ENCODE measurements around the gene SH3TC1. TPM values are rescaled to one million over a fixed set of nuclear protein-coding genes. Genes with fewer than 3 reads are reported as not detected.

Gene SH3TC1
- total RNA-seq, 8 experiments from 2014 or later: 0.96 to 22.2 (median 3.6) TPM

- peak in 2 of 8 experiments; percentile 24 to 36 for ATAC-seq (replicated peaks in 6 of 8)
- in situ Hi-C loops (cut with MboI; ENCODE audit: low pct_unique_long_range_greater_than_20kb in 2 of 9, low sequenced_read_pairs in 9 of 9, unreplicated experiment in 9 of 9): no loop called here
- no CpG with 5 or more reads among the region's 8 CpGs for WGBS, 10 experiments
These were observed 67.4 kb downstream of the SH3TC1 start for GRCh38 chr4:8266508-8266907.

DNA sequence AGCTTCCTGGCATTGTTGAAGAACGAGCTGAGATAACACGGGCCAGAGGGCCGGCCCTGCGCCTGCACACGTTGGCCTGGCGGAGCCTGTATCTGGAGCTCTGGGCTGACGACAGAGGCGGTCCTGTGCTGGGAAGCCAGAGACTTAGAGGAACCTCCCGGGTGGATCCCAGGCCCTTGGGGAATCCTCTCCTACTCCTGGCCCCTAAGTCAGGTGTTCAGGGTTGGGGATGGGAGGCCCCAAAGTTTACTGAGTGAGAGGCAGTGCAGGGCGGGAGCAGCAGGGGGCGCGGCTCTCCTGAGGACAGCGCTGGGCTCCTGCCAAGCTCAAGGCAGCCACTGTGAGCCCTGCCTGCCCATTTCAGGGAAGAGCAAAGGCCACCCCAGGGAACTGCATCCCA is 68.0 kb downstream of the SH3TC1 start:
- 24 to 80% (median 69%) methylated on average over 2 to 13 of the region's 13 CpGs; no CpG with 5 or more reads in 4 of the 10 experiments for WGBS, 10 experiments
- Histone ChIP-seq H3K4me3 (no peak overlapping the region), H3K27ac (no peak overlapping the region), H3K4me1 (replicated peaks in 1 of 2) (peaks cover 24 to 37% of the 10 kb centered on the region in 2 donors)
- in situ Hi-C loops (cut with MboI; ENCODE audit: low pct_unique_long_range_greater_than_20kb in 2 of 9, low sequenced_read_pairs in 9 of 9, unreplicated experiment in 9 of 9): no loop called here
- ATAC-seq (replicated peaks in 6 of 8): peak; percentile 22 to 82 (median 42)

More at GRCh38 chr4:8266508-8266907, 67.4 kb downstream of the SH3TC1 start:
- Histone ChIP-seq H3K4me3 (no peak overlapping the region), H3K27ac (no peak overlapping the region), H3K4me1 (replicated peaks in 1 of 2) (peaks cover 25 to 42% of the 10 kb centered on the region in 2 donors)

DNA sequence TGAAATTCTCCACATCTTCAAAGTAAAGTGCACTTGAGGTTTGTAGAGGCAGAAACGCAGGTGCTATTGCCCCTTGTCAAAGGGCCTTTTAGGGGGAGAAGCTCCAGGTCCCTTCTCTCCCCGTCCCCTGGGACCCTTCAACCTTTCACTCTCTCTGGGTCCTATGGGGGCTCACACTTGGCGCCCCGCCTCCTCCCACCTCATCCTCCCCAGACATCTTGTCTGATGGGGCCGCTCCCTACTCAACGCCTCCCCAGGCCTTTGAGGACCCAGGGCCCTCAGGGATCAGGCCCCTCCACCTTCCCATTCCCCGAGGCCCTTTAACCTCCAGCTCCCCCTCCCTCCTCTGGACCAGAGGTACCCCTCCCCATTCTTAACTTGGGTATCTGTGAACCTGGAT is 69.1 kb downstream of the SH3TC1 start:
- WGBS, 10 experiments: 83 to 91% methylated on average over 2 to 4 of the region's 7 CpGs; no CpG with 5 or more reads in 8 of the 10 experiments
- H3K4me3 ChIP-seq: no peak overlapping the region
- no peak for ATAC-seq (replicated peaks in 6 of 8)
- peaks cover 17 to 32% of the 10 kb centered on the region in 2 donors for H3K4me1 ChIP-seq (replicated peaks in 1 of 2)
- H3K27ac ChIP-seq: no peak overlapping the region
- in situ Hi-C loops (cut with MboI; ENCODE audit: low pct_unique_long_range_greater_than_20kb in 2 of 9, low sequenced_read_pairs in 9 of 9, unreplicated experiment in 9 of 9): no loop called here

- no peak overlapping the region for H3K27ac ChIP-seq
- ATAC-seq (replicated peaks in 6 of 8): no peak
- peak overlapping the region in 1 of 5 donors; percentile 22 for H3K4me3 ChIP-seq
- 72 to 94% (median 90%) methylated on average over 2 to 18 of the region's 25 CpGs; no CpG with 5 or more reads in 1 of the 10 experiments for WGBS, 10 experiments
- peaks cover 12 to 30% of the 10 kb centered on the region in 2 donors for H3K4me1 ChIP-seq (replicated peaks in 1 of 2)
- in situ Hi-C loops (cut with MboI; ENCODE audit: low pct_unique_long_range_greater_than_20kb in 2 of 9, low sequenced_read_pairs in 9 of 9, unreplicated experiment in 9 of 9): no loop called here
These were observed 69.9 kb downstream of the SH3TC1 start for GRCh38 chr4:8268901-8269534.

DNA sequence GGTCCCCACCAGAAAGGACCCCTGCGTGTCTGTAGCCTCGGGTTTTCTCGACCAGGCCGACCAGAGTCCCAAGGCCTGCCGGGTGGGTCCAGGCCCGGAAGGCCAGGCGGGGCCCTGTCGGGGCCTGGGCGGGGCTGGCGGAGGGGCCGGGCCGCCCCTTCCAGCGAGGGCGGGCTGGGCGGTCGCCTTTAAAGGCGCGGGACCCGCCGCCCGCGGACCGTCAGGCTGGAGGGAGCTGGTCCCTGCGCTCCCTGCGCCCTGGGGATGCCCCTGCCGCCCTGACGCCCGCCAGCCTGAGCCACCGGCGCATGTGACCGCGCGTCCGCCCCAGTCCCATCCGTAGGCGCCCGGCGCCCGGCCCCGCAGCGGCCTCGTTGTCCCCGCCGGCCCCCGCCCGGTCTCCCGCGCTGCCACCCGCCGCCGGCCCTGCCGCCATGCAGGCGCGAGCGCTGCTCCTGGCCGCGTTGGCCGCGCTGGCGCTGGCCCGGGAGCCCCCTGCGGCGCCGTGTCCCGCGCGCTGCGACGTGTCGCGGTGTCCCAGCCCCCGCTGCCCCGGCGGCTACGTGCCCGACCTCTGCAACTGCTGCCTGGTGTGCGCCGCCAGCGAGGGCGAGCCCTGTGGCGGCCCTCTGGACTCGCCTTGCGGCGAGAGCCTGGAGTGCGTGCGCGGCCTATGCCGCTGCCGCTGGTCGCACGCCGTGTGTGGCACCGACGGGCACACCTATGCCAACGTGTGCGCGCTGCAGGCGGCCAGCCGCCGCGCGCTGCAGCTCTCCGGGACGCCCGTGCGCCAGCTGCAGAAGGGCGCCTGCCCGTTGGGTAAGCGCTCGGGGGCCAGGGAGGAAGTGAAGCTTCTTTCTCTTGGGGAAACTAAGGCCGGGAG is 70.7 kb downstream of the SH3TC1 start, which contains the start of gene HTRA3:
Gene HTRA3, plus strand, starts transcription at position 220 of the 883 bp plus-strand sequence. Its CDS starts 215 bp downstream, at position 435.
- ATAC-seq (replicated peaks in 6 of 8): peak; percentile 18 to 85 (median 78)

DNA sequence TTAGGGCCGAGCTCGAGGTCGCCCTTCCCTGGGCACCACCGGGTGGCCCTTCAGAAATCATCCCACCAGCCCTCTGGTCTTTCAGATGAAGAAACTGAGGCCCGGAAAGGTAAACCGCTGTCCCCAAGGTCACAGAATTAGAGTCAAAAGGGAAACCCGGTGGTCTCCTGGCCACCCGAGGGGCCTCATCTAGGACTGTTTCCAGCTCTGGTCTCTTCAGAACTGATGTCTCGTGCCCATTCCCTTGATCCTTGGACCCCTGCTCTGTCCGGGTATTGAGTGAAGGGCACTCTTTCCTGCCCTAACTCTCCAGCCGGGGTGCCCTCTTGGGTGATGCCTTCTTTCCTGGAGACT is 71.3 kb downstream of the SH3TC1 start:
- Histone ChIP-seq H3K27ac (no peak overlapping the region), H3K4me3 (peak overlapping the region in 1 of 5 donors; percentile 22), H3K4me1 (replicated peaks in 1 of 2) (peaks cover 21 to 39% of the 10 kb centered on the region in 2 donors)
- 0 to 80% (median 35%) methylated on average over 1 to 6 of the region's 11 CpGs; no CpG with 5 or more reads in 6 of the 10 experiments for WGBS, 10 experiments
- in situ Hi-C loops (cut with MboI; ENCODE audit: low pct_unique_long_range_greater_than_20kb in 2 of 9, low sequenced_read_pairs in 9 of 9, unreplicated experiment in 9 of 9): loop anchor here in 1 of 9 experiments (10.0 kb wide), 1 partner anchor 124 kb away; no protein-coding TSS in a partner anchor
- no peak for ATAC-seq (replicated peaks in 6 of 8)

More for the DNA sequence above, 70.7 kb downstream of the SH3TC1 start, which contains the start of gene HTRA3:
- 18 to 80% methylated on average over 2 to 8 of the region's 111 CpGs; no CpG with 5 or more reads in 8 of the 10 experiments for WGBS, 10 experiments
- peaks cover 15 to 33% of the 10 kb centered on the region in 2 donors for H3K4me1 ChIP-seq (replicated peaks in 1 of 2)
- peak within 1 kb of the TSS in 4 of 5 donors; percentile 1 to 23 (median 17) for H3K4me3 ChIP-seq
- H3K27ac ChIP-seq: peak within 1 kb of the TSS in 1 of 2 donors; percentile 3
- in situ Hi-C loops (cut with MboI; ENCODE audit: low pct_unique_long_range_greater_than_20kb in 2 of 9, low sequenced_read_pairs in 9 of 9, unreplicated experiment in 9 of 9): loop anchor here in 1 of 9 experiments (10.0 kb wide), 1 partner anchor 125 kb away; no protein-coding TSS in a partner anchor

- Histone ChIP-seq H3K4me3 (no peak overlapping the region), H3K4me1 (replicated peaks in 1 of 2) (peaks cover 23 to 39% of the 10 kb centered on the region in 2 donors), H3K27ac (no peak overlapping the region)
- ATAC-seq (replicated peaks in 6 of 8): no peak
- WGBS, 10 experiments: 37 to 92% (median 80%) methylated on average over 1 to 13 of the region's 27 CpGs; no CpG with 5 or more reads in 1 of the 10 experiments
- in situ Hi-C loops (cut with MboI; ENCODE audit: low pct_unique_long_range_greater_than_20kb in 2 of 9, low sequenced_read_pairs in 9 of 9, unreplicated experiment in 9 of 9): loop anchor here in 1 of 9 experiments (10.0 kb wide), 1 partner anchor 124 kb away; no protein-coding TSS in a partner anchor
These were observed 72.1 kb downstream of the SH3TC1 start for GRCh38 chr4:8270912-8271815.

GRCh38 chr4:8271821-8272220 is 72.7 kb downstream of the SH3TC1 start:
- ATAC-seq (replicated peaks in 6 of 8): no peak

GRCh38 chr4:8272472-8273428 is 73.7 kb downstream of the SH3TC1 start:
- in situ Hi-C loops (cut with MboI; ENCODE audit: low pct_unique_long_range_greater_than_20kb in 2 of 9, low sequenced_read_pairs in 9 of 9, unreplicated experiment in 9 of 9): loop anchor here in 1 of 9 experiments (10.0 kb wide), 1 partner anchor 122 kb away; no protein-coding TSS in a partner anchor
- H3K4me1 ChIP-seq (replicated peaks in 1 of 2): peaks cover 23 to 30% of the 10 kb centered on the region in 2 donors
- ATAC-seq (replicated peaks in 6 of 8): peak in 2 of 8 experiments; percentile 2
- no peak overlapping the region for H3K27ac ChIP-seq
- WGBS, 10 experiments: 68 to 93% (median 80%) methylated on average over 3 to 8 of the region's 30 CpGs; no CpG with 5 or more reads in 6 of the 10 experiments
- no peak overlapping the region for H3K4me3 ChIP-seq

More at GRCh38 chr4:8271821-8272220, 72.7 kb downstream of the SH3TC1 start:
- no peak overlapping the region for H3K4me3 ChIP-seq
- peaks cover 23 to 36% of the 10 kb centered on the region in 2 donors for H3K4me1 ChIP-seq (replicated peaks in 1 of 2)
- WGBS, 10 experiments: 90% methylated on average over 4 to 6 of the region's 10 CpGs; no CpG with 5 or more reads in 8 of the 10 experiments
- in situ Hi-C loops (cut with MboI; ENCODE audit: low pct_unique_long_range_greater_than_20kb in 2 of 9, low sequenced_read_pairs in 9 of 9, unreplicated experiment in 9 of 9): loop anchor here in 1 of 9 experiments (10.0 kb wide), 1 partner anchor 123 kb away; no protein-coding TSS in a partner anchor
- no peak overlapping the region for H3K27ac ChIP-seq

- WGBS, 10 experiments: no CpG with 5 or more reads among the region's 13 CpGs
- H3K27ac ChIP-seq: no peak overlapping the region
- H3K4me3 ChIP-seq: no peak overlapping the region
- H3K4me1 ChIP-seq (replicated peaks in 1 of 2): peaks cover 27 to 36% of the 10 kb centered on the region in 2 donors
- in situ Hi-C loops (cut with MboI; ENCODE audit: low pct_unique_long_range_greater_than_20kb in 2 of 9, low sequenced_read_pairs in 9 of 9, unreplicated experiment in 9 of 9): loop anchor here in 1 of 9 experiments (10.0 kb wide), 1 partner anchor 121 kb away; no protein-coding TSS in a partner anchor
- no peak for ATAC-seq (replicated peaks in 6 of 8)
These were observed 74.4 kb downstream of the SH3TC1 start for GRCh38 chr4:8273450-8273849.

All from motor neuron (in vitro differentiated cells).